C4-2B (cell line): ENCODE data around the gene THRB.
"Not testable (repeated sequence)": the region's sequence is repeated elsewhere in the genome, so short reads cannot be mapped to it uniquely, and the experiment has no call there.

ENCODE experiments used
- H3K27ac ChIP-seq: fragments of 450-650 bp; 2 replicates; pipeline ENCODE4 v1.5.1; 2017
- ZFX ChIP-seq: fragments of 450-650 bp; IDR thresholded peaks from 2 replicates; pipeline ENCODE4 v1.6.1; 2017
- TF ChIP-seq, protein P1 (sequence below): fragments of 450-650 bp; conservative IDR thresholded peaks from 2 replicates; pipeline ENCODE4 v1.5.1; 2017; ENCODE audit warnings: mild to moderate bottlenecking

THRB gene

GRCh38 chr3:24101676-24102168 lies 392.9 kb downstream of the THRB start:
- TF ChIP-seq, protein P1, sequence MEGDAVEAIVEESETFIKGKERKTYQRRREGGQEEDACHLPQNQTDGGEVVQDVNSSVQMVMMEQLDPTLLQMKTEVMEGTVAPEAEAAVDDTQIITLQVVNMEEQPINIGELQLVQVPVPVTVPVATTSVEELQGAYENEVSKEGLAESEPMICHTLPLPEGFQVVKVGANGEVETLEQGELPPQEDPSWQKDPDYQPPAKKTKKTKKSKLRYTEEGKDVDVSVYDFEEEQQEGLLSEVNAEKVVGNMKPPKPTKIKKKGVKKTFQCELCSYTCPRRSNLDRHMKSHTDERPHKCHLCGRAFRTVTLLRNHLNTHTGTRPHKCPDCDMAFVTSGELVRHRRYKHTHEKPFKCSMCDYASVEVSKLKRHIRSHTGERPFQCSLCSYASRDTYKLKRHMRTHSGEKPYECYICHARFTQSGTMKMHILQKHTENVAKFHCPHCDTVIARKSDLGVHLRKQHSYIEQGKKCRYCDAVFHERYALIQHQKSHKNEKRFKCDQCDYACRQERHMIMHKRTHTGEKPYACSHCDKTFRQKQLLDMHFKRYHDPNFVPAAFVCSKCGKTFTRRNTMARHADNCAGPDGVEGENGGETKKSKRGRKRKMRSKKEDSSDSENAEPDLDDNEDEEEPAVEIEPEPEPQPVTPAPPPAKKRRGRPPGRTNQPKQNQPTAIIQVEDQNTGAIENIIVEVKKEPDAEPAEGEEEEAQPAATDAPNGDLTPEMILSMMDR = no peak
- TF ChIP-seq ZFX = no peak
- H3K27ac ChIP-seq = no peak overlapping the region

DNA sequence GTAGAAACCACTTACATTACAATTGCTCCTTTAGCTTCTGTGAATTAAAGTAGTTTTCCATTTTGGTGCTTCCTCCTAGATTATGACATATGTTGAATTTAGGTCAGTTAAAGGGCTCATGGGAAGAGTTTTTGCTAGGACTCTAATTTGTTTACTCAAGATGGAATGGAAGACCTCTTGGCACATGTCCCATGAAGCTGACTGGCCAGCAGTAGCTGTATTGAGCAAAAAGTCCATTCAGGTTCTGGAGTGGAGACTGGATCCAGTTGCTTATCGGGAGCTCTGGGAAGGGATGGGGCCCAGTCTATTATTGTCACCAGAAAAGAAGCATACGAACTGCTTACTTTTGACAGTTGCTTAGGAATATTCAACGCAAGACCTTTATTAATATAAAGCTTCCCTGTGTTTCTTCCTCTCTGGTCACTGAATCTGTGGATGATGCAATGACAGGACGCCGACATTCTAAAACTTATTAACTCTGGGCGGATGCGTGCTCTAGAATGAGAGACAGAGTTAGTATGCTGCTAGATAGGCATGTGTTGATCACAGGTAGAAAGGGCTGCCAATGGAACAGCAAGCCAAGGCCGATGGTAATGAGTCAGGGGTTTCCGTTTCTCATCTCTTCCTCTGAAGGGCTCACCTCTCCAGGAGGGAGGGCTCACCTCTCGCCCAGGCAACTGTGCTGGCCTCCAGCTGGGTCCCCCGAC lies 393.8 kb downstream of the THRB start:
- no peak for TF ChIP-seq ZFX
- TF ChIP-seq, protein P1 = no peak
- no peak overlapping the region for H3K27ac ChIP-seq

- TF ChIP-seq, protein P1 = no peak
- TF ChIP-seq ZFX = no peak
These were observed 397.9 kb downstream of the THRB start for GRCh38 chr3:24096695-24097290.

DNA sequence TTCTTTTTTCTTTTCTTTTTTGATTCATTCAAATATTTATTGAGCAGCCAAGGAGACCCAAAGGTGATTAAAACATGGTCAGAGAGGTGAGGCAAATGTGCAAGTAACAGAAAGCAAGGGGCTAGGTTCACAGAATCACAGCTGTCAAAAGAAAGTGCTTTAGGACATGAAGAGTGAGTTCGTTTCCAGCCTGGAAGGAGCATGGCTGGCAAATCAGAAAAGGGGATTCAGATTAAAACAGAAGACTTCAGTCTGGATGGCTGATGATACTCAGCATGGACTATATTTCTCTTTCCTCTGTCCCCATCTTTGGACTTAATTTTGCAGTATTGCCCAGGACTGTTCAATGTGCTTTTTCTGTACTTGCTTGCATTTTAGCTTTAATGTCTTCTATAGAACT lies 398.4 kb downstream of the THRB start:
- H3K27ac ChIP-seq = no peak overlapping the region
- TF ChIP-seq, protein P1 = no peak
- TF ChIP-seq ZFX = no peak

More at GRCh38 chr3:24096695-24097290, 397.9 kb downstream of the THRB start:
- H3K27ac ChIP-seq = no peak overlapping the region

GRCh38 chr3:24094818-24095217 lies 399.8 kb downstream of the THRB start:
- not testable (repeated sequence) for H3K27ac ChIP-seq

GRCh38 chr3:24088782-24089181 lies 405.9 kb downstream of the THRB start:
- TF ChIP-seq ZFX = no peak
- TF ChIP-seq, protein P1 = peak; percentile 51
- no peak overlapping the region for H3K27ac ChIP-seq

- TF ChIP-seq, protein P1 = no peak
- TF ChIP-seq ZFX = no peak
- H3K27ac ChIP-seq = no peak overlapping the region
These were observed 407.2 kb downstream of the THRB start for GRCh38 chr3:24087469-24087868.
